Measurements from ENCODE around the gene SH3BP5. TPM values are rescaled to one million over a fixed set of nuclear protein-coding genes. Genes with fewer than 3 reads are reported as not detected.

The SH3BP5 gene
- total RNA-seq, 1 donor from 2014 or later, result 7.7 TPM

DNA sequence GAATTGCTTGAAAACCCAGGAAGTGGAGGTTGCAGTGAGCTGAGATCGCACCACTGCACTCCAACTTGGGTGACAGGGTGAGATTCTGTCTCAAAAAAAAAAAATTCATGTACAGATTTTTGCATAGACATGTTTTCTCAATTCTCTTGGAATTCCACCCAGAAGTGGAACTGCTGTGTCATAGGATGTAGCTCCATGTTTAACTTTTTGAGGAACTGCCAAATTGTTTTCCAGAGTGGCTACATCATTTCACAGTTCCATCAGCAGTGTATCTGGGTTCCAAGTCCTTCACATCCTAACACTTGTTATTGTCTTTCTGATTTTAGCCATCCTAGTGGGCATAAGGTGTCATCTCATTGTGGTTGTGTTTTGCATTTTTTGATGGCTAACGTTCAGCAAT is 116.4 kb downstream of the SH3BP5 start:
- no peak overlapping the region for H3K4me3 ChIP-seq (ENCODE audit: low read depth, low read length)
- TF ChIP-seq CTCF (conservative IDR thresholded peaks at IDR 0.05; ENCODE audit: low read depth, low read length), result no peak

DNA sequence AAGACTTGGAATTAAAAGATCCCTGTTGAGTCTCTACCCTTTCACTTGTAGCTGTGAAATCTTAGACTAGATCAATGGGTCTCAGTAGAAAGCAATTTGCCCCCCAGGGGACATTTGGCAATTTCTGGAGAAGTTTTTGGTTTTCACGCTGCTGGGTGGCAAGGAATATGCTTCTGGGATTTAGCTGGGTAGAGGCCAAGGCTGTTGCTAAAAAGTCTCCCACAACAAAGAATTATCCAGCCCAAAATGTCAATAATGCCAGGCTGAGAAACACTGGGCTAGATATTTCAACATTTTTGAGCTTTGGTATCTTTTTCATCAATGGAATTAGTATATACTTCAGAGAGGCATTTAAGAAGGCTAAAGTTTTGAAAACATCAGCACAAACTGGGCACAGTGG is 117.6 kb downstream of the SH3BP5 start:
- H3K4me3 ChIP-seq (ENCODE audit: low read depth, low read length), result no peak overlapping the region
- TF ChIP-seq CTCF (conservative IDR thresholded peaks at IDR 0.05; ENCODE audit: low read depth, low read length), result no peak
- no peak for DNase-seq (ENCODE audit: low read depth)

More for the DNA sequence above, 116.4 kb downstream of the SH3BP5 start:
- no peak for DNase-seq (ENCODE audit: low read depth)

GRCh38 chr3:15211937-15212336 is 120.4 kb downstream of the SH3BP5 start:
- H3K4me3 ChIP-seq (ENCODE audit: low read depth, low read length), result no peak overlapping the region
- TF ChIP-seq CTCF (conservative IDR thresholded peaks at IDR 0.05; ENCODE audit: low read depth, low read length), result no peak
- DNase-seq (ENCODE audit: low read depth), result no peak

- no peak for TF ChIP-seq CTCF (conservative IDR thresholded peaks at IDR 0.05; ENCODE audit: low read depth, low read length)
- no peak for DNase-seq (ENCODE audit: low read depth)
- H3K4me3 ChIP-seq (ENCODE audit: low read depth, low read length), result peak overlapping the region; percentile 95
These were observed 124.4 kb downstream of the SH3BP5 start for GRCh38 chr3:15207836-15208504.

DNA sequence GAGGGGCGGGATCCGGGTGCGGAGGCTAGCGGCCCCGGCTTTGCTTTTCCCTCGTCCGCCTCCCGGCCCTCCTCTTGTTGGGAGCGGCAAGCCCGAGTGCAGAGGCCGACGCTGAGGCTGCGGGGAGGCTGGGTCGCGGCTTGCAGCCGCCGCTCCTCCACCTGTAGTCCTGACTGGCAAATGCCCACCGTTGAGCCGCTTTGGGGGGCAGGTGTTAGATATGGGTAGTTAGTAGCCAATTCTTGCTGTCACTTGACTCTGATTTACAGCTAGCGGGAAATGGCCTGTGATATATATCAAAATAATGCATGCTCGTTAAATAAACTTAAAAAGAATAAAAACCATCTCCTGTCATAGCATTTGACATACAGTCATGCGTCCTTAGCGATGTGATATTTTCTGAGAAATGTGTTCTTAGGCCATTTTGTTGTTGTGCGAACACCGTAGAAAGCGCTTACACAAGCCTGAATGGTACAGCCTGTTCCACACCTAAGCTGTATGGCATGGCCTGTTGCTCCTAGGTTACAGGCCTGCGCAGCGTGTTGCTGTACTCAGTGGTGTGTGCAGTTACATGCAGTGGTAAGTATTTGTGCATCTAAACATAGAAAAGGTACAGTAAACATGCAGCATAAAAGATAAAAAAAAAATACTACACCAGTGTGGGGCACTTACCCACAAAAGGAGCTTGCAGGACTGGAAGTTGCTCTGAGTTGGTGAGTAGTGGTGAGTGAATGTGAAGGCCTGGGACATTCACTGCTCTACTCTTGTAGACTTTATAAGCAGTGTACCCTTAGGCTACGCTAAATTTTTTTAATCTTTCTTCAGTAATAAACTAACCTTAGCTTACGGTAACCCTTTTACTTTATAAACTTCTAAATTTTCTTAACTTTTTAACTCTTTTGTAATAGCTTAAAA is 125.5 kb downstream of the SH3BP5 start:
- TF ChIP-seq CTCF (conservative IDR thresholded peaks at IDR 0.05; ENCODE audit: low read depth, low read length), result no peak
- peak; percentile 25 for DNase-seq (ENCODE audit: low read depth)
- peak overlapping the region; percentile 95 for H3K4me3 ChIP-seq (ENCODE audit: low read depth, low read length)

DNA sequence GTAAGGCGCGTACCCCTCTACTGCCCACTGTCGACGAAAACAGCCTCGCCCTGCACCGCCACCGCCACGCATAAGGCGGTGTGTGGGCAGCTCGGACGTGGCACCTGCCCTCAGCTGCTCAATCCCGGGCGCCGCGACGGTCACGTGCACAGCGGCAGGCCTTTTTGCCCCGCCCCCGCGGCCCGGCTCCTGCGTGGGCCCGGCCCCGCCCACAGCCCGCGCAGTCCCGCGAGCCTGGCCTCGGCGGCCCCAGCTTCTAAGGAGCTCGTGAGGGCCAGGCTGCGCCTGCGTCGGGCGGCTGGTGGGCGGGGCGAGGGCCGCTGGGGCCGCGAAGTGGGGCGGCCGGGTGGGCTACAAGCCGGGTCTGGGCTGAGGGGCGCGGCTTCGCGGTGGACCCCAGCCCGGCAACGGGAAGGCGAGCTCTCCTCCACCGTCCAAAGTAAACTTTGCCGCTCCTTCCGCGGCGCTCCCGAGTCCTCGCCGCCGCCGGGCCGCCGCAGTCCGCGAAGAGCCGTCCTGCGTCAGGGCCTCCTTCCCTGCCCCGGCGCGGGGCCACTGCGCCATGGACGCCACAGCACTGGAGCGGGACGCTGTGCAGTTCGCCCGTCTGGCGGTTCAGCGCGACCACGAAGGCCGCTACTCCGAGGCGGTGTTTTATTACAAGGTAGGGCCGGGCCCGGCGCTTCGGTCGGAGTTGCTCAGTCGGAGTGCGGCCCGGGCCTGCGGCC is 126.3 kb downstream of the SH3BP5 start, which contains the start of gene CAPN7:
TSS of gene CAPN7 (plus strand) at position 313 of the 728 bp plus-strand sequence. CDS start at position 563, 250 bp downstream.
- DNase-seq (ENCODE audit: low read depth), result peak; percentile 30
- H3K4me3 ChIP-seq (ENCODE audit: low read depth, low read length), result peak within 1 kb of the TSS; percentile 95
- peak; percentile 49 for TF ChIP-seq CTCF (conservative IDR thresholded peaks at IDR 0.05; ENCODE audit: low read depth, low read length)

Measured in epithelial cell of proximal tubule (primary cell).